H1 (cell line): ENCODE data around the gene CD4. TPM values are rescaled to one million over a fixed set of nuclear protein-coding genes. Genes with fewer than 3 reads are reported as not detected.

Experiments used
- CTCF ChIA-PET: fragments of 300-600 bp; sonication (Branson Sonifier 250); formaldehyde crosslinking; loops from one replicate; lab custom pipeline; 2021; ENCODE audit not compliant: partially characterized antibody; lab: Charles Lee
- POLR2A ChIA-PET: fragments of 300-600 bp; sonication (Branson Sonifier 250); formaldehyde crosslinking; loops from one replicate; lab custom pipeline; 2021; ENCODE audit warnings: inconsistent platforms; ENCODE audit not compliant: partially characterized antibody; lab: Charles Lee
- DNase-seq, 2 experiments: peaks; one replicate each; pipeline versions ENCODE4 v3.0.0 to v3.0.0-alpha.2; 2010 to 2022; ENCODE audit warnings: low spot score in 2 of 2, low read depth in 1 of 2, mixed read lengths in 1 of 2
- FAIRE-seq: peaks from 2 replicates; lab custom pipeline; 2011; peaks lifted over from hg19 to GRCh38; lab: Jason Lieb, UNC
- H2AFZ ChIP-seq: 2 replicates; pipeline ENCODE4 v1.8.1; 2012; ENCODE audit warnings: low read length, inconsistent platforms
- H2AK5ac ChIP-seq: 2 replicates; pipeline ENCODE4 v1.6.1; 2013; ENCODE audit warnings: low read depth, low read length
- H2BK120ac ChIP-seq: replicated peaks from 2 replicates; pipeline ENCODE3; 2013; ENCODE audit warnings: low read depth, low read length, inconsistent platforms
- H2BK12ac ChIP-seq: 2 replicates; pipeline ENCODE4 v1.6.1; 2013; ENCODE audit warnings: low read depth, low read length
- H2BK15ac ChIP-seq: 2 replicates; pipeline ENCODE4 v1.6.1; 2013; ENCODE audit warnings: low read length
- H2BK20ac ChIP-seq: 2 replicates; pipeline ENCODE4 v1.6.1; 2013; ENCODE audit warnings: low read length
- H2BK5ac ChIP-seq: 2 replicates; pipeline ENCODE4 v1.6.1; 2013; ENCODE audit warnings: low read depth, low read length
- H3K14ac ChIP-seq: 2 replicates; pipeline ENCODE4 v1.6.1; 2013; ENCODE audit warnings: inconsistent platforms; ENCODE audit not compliant: insufficient read length
- H3K18ac ChIP-seq: 2 replicates; pipeline ENCODE4 v1.6.1; 2013; ENCODE audit warnings: low read length; ENCODE audit errors: extremely low read depth
- H3K23ac ChIP-seq: 2 replicates; pipeline ENCODE4 v1.6.1; 2013; ENCODE audit warnings: inconsistent platforms; ENCODE audit not compliant: insufficient read length
- H3K23me2 ChIP-seq: 2 replicates; pipeline ENCODE4 v1.6.1; 2013; ENCODE audit warnings: low read depth, low read length
- H3K27ac ChIP-seq: 2 replicates; pipeline ENCODE4 v1.6.1; 2011; ENCODE audit warnings: low read depth, low read length, inconsistent platforms
- H3K27me3 ChIP-seq, 4 experiments: replicated peaks in 1 of 4; 1 replicate in 1 of 4; 2 replicates in 3 of 4; pipeline versions ENCODE4 v1.6.1 to v1.8.1; 2011 to 2013; ENCODE audit warnings: low read length in 3 of 4, mild to moderate bottlenecking in 3 of 4, inconsistent platforms in 2 of 4, mixed read lengths in 2 of 4, moderate library complexity in 1 of 4; ENCODE audit not compliant: control insufficient read depth in 3 of 4, insufficient read depth in 3 of 4; ENCODE audit errors: extremely low read depth in 1 of 4
- H3K36me3 ChIP-seq, 4 experiments: 2 replicates each; pipeline versions ENCODE4 v1.6.1 to v1.8.1; 2011 to 2013; ENCODE audit warnings: mild to moderate bottlenecking in 4 of 4, low read length in 3 of 4, moderate library complexity in 2 of 4, control low read depth in 1 of 4, inconsistent platforms in 1 of 4; ENCODE audit not compliant: insufficient read depth in 4 of 4, control insufficient read depth in 2 of 4
- H3K4ac ChIP-seq: replicated peaks from 2 replicates; pipeline ENCODE3; 2013; ENCODE audit warnings: low read length, low read depth, mixed read lengths, inconsistent platforms; ENCODE audit not compliant: insufficient read length
- H3K4me1 ChIP-seq, 4 experiments: replicated peaks in 1 of 4; 1 replicate in 1 of 4; 2 replicates in 3 of 4; pipeline versions ENCODE4 v1.6.1 to v1.8.1; 2011 to 2013; ENCODE audit warnings: low read length in 3 of 4, inconsistent platforms in 2 of 4, mixed read lengths in 1 of 4; ENCODE audit not compliant: insufficient read depth in 4 of 4, control insufficient read depth in 3 of 4
- H3K4me2 ChIP-seq, 2 experiments: 2 replicates each; pipeline versions ENCODE4 v1.6.1 to v1.8.1; 2011 to 2013; ENCODE audit warnings: low read depth in 2 of 2, low read length in 2 of 2, control low read depth in 1 of 2, inconsistent platforms in 1 of 2, mild to moderate bottlenecking in 1 of 2; ENCODE audit not compliant: insufficient read depth in 1 of 2
- H3K4me3 ChIP-seq, 4 experiments: fragments of 200-600, 300-600 bp in 1 of 4; sonication (generic), shearing (Covaris generic), sonication (Bioruptor Twin) in 1 of 4; 2 replicates each; pipeline versions ENCODE4 v1.5.1 to v1.8.1; 2011 to 2016; ENCODE audit warnings: low read length in 4 of 4, low read depth in 3 of 4, control low read depth in 2 of 4, inconsistent platforms in 2 of 4, mild to moderate bottlenecking in 2 of 4, mixed read lengths in 1 of 4, moderate library complexity in 1 of 4; ENCODE audit not compliant: insufficient read depth in 2 of 4; ENCODE audit errors: extremely low read depth in 1 of 4
- H3K56ac ChIP-seq: replicated peaks from 2 replicates; pipeline ENCODE3; 2013; ENCODE audit warnings: low read depth, mild to moderate bottlenecking, mixed read lengths, low read length, inconsistent platforms; ENCODE audit not compliant: insufficient read length
- H3K79me1 ChIP-seq: 2 replicates; pipeline ENCODE4 v1.6.1; 2013; ENCODE audit warnings: low read depth, low read length, control low read depth
- H3K79me2 ChIP-seq, 2 experiments: 2 replicates each; pipeline versions ENCODE4 v1.6.1 to v1.8.1; 2012 to 2013; ENCODE audit warnings: low read length in 2 of 2, mild to moderate bottlenecking in 2 of 2, inconsistent platforms in 1 of 2; ENCODE audit not compliant: insufficient read depth in 2 of 2, control insufficient read depth in 1 of 2
- H3K9ac ChIP-seq, 4 experiments: replicated peaks in 1 of 4; 1 replicate in 1 of 4; 2 replicates in 3 of 4; pipeline versions ENCODE4 v1.6.1 to v1.8.1; 2011 to 2013; ENCODE audit warnings: low read depth in 3 of 4, low read length in 3 of 4, control low read depth in 2 of 4, mild to moderate bottlenecking in 2 of 4, moderate library complexity in 2 of 4, inconsistent platforms in 1 of 4; ENCODE audit errors: extremely low read depth in 1 of 4
- H3K9me3 ChIP-seq, 2 experiments: 2 replicates each; pipeline versions ENCODE4 v1.6.1 to v1.8.1; 2012 to 2013; ENCODE audit warnings: mild to moderate bottlenecking in 2 of 2, moderate library complexity in 2 of 2, control low read depth in 1 of 2, inconsistent platforms in 1 of 2, low read depth in 1 of 2, low read length in 1 of 2, mixed read lengths in 1 of 2; ENCODE audit not compliant: insufficient read depth in 2 of 2
- H4K20me1 ChIP-seq, 2 experiments: replicated peaks in 1 of 2; 2 replicates each; pipeline versions ENCODE3 to v1.8.1; 2011 to 2013; ENCODE audit warnings: inconsistent platforms in 2 of 2, low read length in 2 of 2, mild to moderate bottlenecking in 1 of 2; ENCODE audit not compliant: insufficient read depth in 2 of 2, control insufficient read depth in 1 of 2
- H4K5ac ChIP-seq: 2 replicates; pipeline ENCODE4 v1.6.1; 2013; ENCODE audit warnings: low read length, low read depth, mixed read lengths, inconsistent platforms; ENCODE audit not compliant: insufficient read length
- H4K8ac ChIP-seq: 2 replicates; pipeline ENCODE4 v1.8.0; 2013; ENCODE audit warnings: mild to moderate bottlenecking, moderate library complexity, low read length, inconsistent platforms; ENCODE audit not compliant: insufficient read depth; ENCODE audit errors: extremely low read depth
- H4K91ac ChIP-seq: replicated peaks from 2 replicates; pipeline ENCODE3; 2013; ENCODE audit warnings: low read length, mixed read lengths, inconsistent platforms; ENCODE audit not compliant: insufficient read length
- PHF8 ChIP-seq: fragments of 200-600 bp; sonication (generic); conservative IDR thresholded peaks from 2 replicates; pipeline ENCODE4 v1.7.1; 2012; ENCODE audit warnings: low read depth, mild to moderate bottlenecking, inconsistent platforms, low read length, moderate library complexity
- RAD21 ChIP-seq, 2 experiments: IDR thresholded peaks in 1 of 2; conservative IDR thresholded peaks in 1 of 2; 2 replicates each; pipeline ENCODE4 v1.6.1; 2011; ENCODE audit warnings: low read depth in 2 of 2, low read length in 2 of 2, improper control_type of control experiment in 1 of 2, inconsistent platforms in 1 of 2, mild to moderate bottlenecking in 1 of 2, moderate library complexity in 1 of 2
- SIN3A ChIP-seq, 2 experiments: IDR thresholded peaks in 1 of 2; conservative IDR thresholded peaks in 1 of 2; 2 replicates each; pipeline ENCODE4 v1.6.1; 2011 to 2012; ENCODE audit warnings: low read length in 2 of 2, improper control_type of control experiment in 1 of 2, low read depth in 1 of 2, mild to moderate bottlenecking in 1 of 2
- SIX5 ChIP-seq: IDR thresholded peaks from 2 replicates; pipeline ENCODE4 v1.6.1; 2011; ENCODE audit warnings: mild to moderate bottlenecking, low read depth, low read length
- WGBS, 2 experiments: shearing (Covaris generic) in 1 of 2; methylation state at CpG; one replicate each; pipeline versions ENCODE4 v1.1.6 to v1.1.7; 2013 to 2015; ENCODE audit warnings: low lambda C conversion rate in 2 of 2, mixed read lengths in 2 of 2, inconsistent platforms in 1 of 2, low coverage in 1 of 2, missing lambda C conversion rate in 1 of 2; ENCODE audit not compliant: insufficient replicate concordance in 2 of 2, insufficient coverage in 1 of 2, insufficient read length in 1 of 2; ENCODE audit errors: extremely low coverage in 1 of 2, missing lambda C conversion rate in 1 of 2; 5-methylcytosine and 5-hydroxymethylcytosine counted together
- polyA plus RNA-seq, 7 experiments: library from polyadenylated mRNA; depleted of rRNA in 3 of 7; stranded (reverse) in 5 of 7; unstranded in 2 of 7; fragments of >200 nt in 5 of 7; fragments of 200-250 nt in 2 of 7; gene quantifications; 1 replicate in 5 of 7; 2 replicates in 1 of 7; 4 replicates in 1 of 7; pipeline versions ENCODE4 v1.2.1 to v1.2.3, GENCODE V29; 2011 to 2013; ENCODE audit warnings: missing spikeins in 2 of 7, mixed read lengths in 2 of 7
- total RNA-seq: library from RNA; stranded (reverse); fragmentation: NEBNext Ultra II Directional; extraction: Animal tissue kit (Norgen Biotek cat#: 25700); gene quantifications from 2 replicates; pipeline ENCODE4 v1.2.1, GENCODE V29; 2021

The CD4 gene
- total and polyA plus RNA-seq, 2 of the 8 experiments (the other 6 are each of a cell fraction or from before 2014, with no cell fraction given) = 3.4 to 5.1 TPM

GRCh38 chr12:6768990-6769389 lies 20.3 kb upstream of the CD4 start:
- Histone ChIP-seq H3K4ac (no peak overlapping the region), H4K5ac (peak overlapping the region; percentile 24), H3K4me1 (peaks cover 7 to 41% (median 30%) of the 10 kb centered on the region in 4 experiments), H2AFZ (no peak overlapping the region), H4K91ac (no peak overlapping the region), H3K9ac (peak overlapping the region in 2 of 4 experiments; percentile 16 to 82; a peak in 2 of 7 replicates), H3K27ac (peak overlapping the region; percentile 13; the same call in 1 of the 2 replicates), H3K4me3 (peak overlapping the region; percentile 83 to 98 (median 87)), H3K36me3 (peaks cover 0 to 23% (median 5%) of the 10 kb centered on the region in 4 experiments; a peak in 6 of 8 replicates), H4K8ac (no peak overlapping the region), H3K23me2 (peaks cover 18% of the 10 kb centered on the region), H2BK5ac (peak overlapping the region; percentile 5; the same call in 1 of the 2 replicates), H3K27me3 (peaks cover 0 to 14% (median 10%) of the 10 kb centered on the region in 4 experiments; a peak in 5 of 7 replicates), H3K79me1 (0 out of 2 replicates have a peak, but pooled peaks cover 2% of the 10 kb centered on the region), H3K79me2 (peaks cover 4 to 25% of the 10 kb centered on the region in 2 experiments; a peak in 2 of 4 replicates), H3K14ac (no peak overlapping the region), H2AK5ac (peak overlapping the region; percentile 1; the same call in 1 of the 2 replicates), H2BK120ac (no peak overlapping the region), H3K4me2 (peak overlapping the region; percentile 88 to 100), H3K18ac (peak overlapping the region; percentile 41), H3K9me3 (no peaks in the 10 kb centered on the region), H2BK12ac (peak overlapping the region; percentile 2; the same call in 1 of the 2 replicates), H2BK15ac (0 out of 2 replicates have a peak overlapping the region, but pooled peaks have one; percentile 40), H3K23ac (no peak overlapping the region), H3K56ac (no peak overlapping the region), H2BK20ac (0 out of 2 replicates have a peak overlapping the region, but pooled peaks have one; percentile 24), H4K20me1 (peaks cover 6 to 20% of the 10 kb centered on the region in 2 experiments)
- 17% methylated on average over 4 of the region's 6 CpGs; no CpG with 5 or more reads in 1 of the 2 experiments for WGBS, 2 experiments
- ChIA-PET POLR2A (interaction anchor here (0.5 to 11.6 kb wide), 11 partner anchors 9 to 433 kb away, joined by 3 to 151 read pairs (median 8); partner anchors contain the start of genes CDCA3, GNB3, MLF2 and P3H3), CTCF (interaction anchor here (0.7 to 29.6 kb wide), 5 partner anchors 12 to 124 kb away, joined by 3 to 532 read pairs (median 105); partner anchors contain the start of genes GNB3, GPR162, MLF2 and P3H3)
- TF ChIP-seq PHF8 (no peak), SIN3A (conservative IDR thresholded peaks at IDR 0.05 in 1 of 2, IDR thresholded peaks at IDR 0.05 in 1 of 2; ENCODE audit: low read depth in 1 of 2, low read length in 2 of 2) (0 out of 4 replicates have a peak, but pooled peaks of 1 of the 2 experiments have one; percentile 36), SIX5 (no peak), RAD21 (IDR thresholded peaks at IDR 0.05 in 1 of 2, conservative IDR thresholded peaks at IDR 0.05 in 1 of 2; ENCODE audit: low read depth in 2 of 2, low read length in 2 of 2) (no peak)
- FAIRE-seq (peak; percentile 63), DNase-seq (peak in 1 of 2 experiments; percentile 80)
